GM19455 (cell line): ENCODE measurements around the gene ZNF527.
A peak's percentile ranks its signal among the peaks of the same experiment; 100 is the strongest.
"Not testable (repeated sequence)": the region's sequence is repeated elsewhere in the genome, so short reads cannot be mapped to it uniquely, and the experiment has no call there.

ENCODE experiments used
- ATAC-seq: cut with Tn5 transposase; IDR thresholded peaks from one replicate; pipeline ENCODE4 v1.9.1; 2021; ENCODE audit not compliant: unreplicated experiment

The ZNF527 gene

GRCh38 chr19:37370880-37371661 lies at the start of gene ZNF527:
Gene ZNF527, plus strand, starts transcription at chr19:37371099. Its CDS starts 3,100 bp downstream, at chr19:37374199.
- ATAC-seq: peak; percentile 93

- ATAC-seq: no peak
These were observed 41.2 kb upstream of the ZNF527 start for GRCh38 chr19:37329686-37330085.

- no peak for ATAC-seq
These were observed 38.1 kb upstream of the ZNF527 start for GRCh38 chr19:37332839-37333238.

GRCh38 chr19:37333457-37333856 lies 37.4 kb upstream of the ZNF527 start:
- ATAC-seq: no peak

GRCh38 chr19:37334179-37335071 lies 36.5 kb upstream of the ZNF527 start:
- peak; percentile 88 for ATAC-seq

- no peak for ATAC-seq
These were observed 28.1 kb upstream of the ZNF527 start for GRCh38 chr19:37342753-37343152.

- no peak for ATAC-seq
These were observed 24.8 kb upstream of the ZNF527 start for GRCh38 chr19:37346091-37346490.

- no peak for ATAC-seq
These were observed 22.8 kb upstream of the ZNF527 start for GRCh38 chr19:37348060-37348459.

GRCh38 chr19:37353968-37354367 lies 16.9 kb upstream of the ZNF527 start:
- ATAC-seq: no peak

- ATAC-seq: no peak
These were observed 15.0 kb upstream of the ZNF527 start for GRCh38 chr19:37355901-37356300.

- ATAC-seq: no peak
These were observed 8.9 kb upstream of the ZNF527 start for GRCh38 chr19:37361994-37362393.

- no peak for ATAC-seq
These were observed 8.2 kb upstream of the ZNF527 start for GRCh38 chr19:37362733-37363132.

- peak; percentile 14 for ATAC-seq
These were observed 466 bp upstream of the ZNF527 start for GRCh38 chr19:37370386-37370879.

- ATAC-seq: no peak
These were observed 18.3 kb downstream of the ZNF527 start for GRCh38 chr19:37389234-37389633.

- ATAC-seq: not testable (repeated sequence)
These were observed 20.5 kb downstream of the ZNF527 start for GRCh38 chr19:37391399-37391798.

- ATAC-seq: no peak
These were observed 30.2 kb downstream of the ZNF527 start for GRCh38 chr19:37401078-37401477.

GRCh38 chr19:37403403-37403802 lies 32.5 kb downstream of the ZNF527 start:
- ATAC-seq: no peak

GRCh38 chr19:37406140-37406846 lies 35.4 kb downstream of the ZNF527 start:
- ATAC-seq: not testable (repeated sequence)

- no peak for ATAC-seq
These were observed 41.8 kb downstream of the ZNF527 start for GRCh38 chr19:37412700-37413099.

GRCh38 chr19:37413313-37414084 lies 42.6 kb downstream of the ZNF527 start:
- ATAC-seq: no peak
